Right lung (tissue), 5 donors: Measurements from ENCODE around the gene ANKK1. TPM values are rescaled to one million over a fixed set of nuclear protein-coding genes. Genes with fewer than 3 reads are reported as not detected.
A peak's percentile ranks its signal among the peaks of the same experiment; 100 is the strongest.

Source experiments
- DNase-seq, 2 donors: peaks; one replicate each; pipeline ENCODE4 v3.0.0-alpha.2; 2013
- polyA plus RNA-seq, 5 donors: library from polyadenylated mRNA; unstranded; fragments of 120-200 nt; gene quantifications; one replicate each; pipeline versions ENCODE4 v1.2.1 to v1.2.3, GENCODE V29; 2013; ENCODE audit warnings: inconsistent platforms in 1 of 5, low replicate concordance in 1 of 5; ENCODE audit not compliant: insufficient read length in 5 of 5, insufficient read depth in 1 of 5

The ANKK1 gene
- polyA plus RNA-seq, 5 donors, result 0.22 to 1.2 (median 0.45) TPM

GRCh38 chr11:113376156-113376555 is 11.4 kb upstream of the ANKK1 start:
- peak in 1 of 2 donors; percentile 18 for DNase-seq

- no peak for DNase-seq
Measured at GRCh38 chr11:113377681-113378412, 9.7 kb upstream of the ANKK1 start.

- no peak for DNase-seq
Measured at GRCh38 chr11:113378692-113379091, 8.9 kb upstream of the ANKK1 start.

GRCh38 chr11:113382121-113382520 is 5.5 kb upstream of the ANKK1 start:
- no peak for DNase-seq

GRCh38 chr11:113384551-113384950 is 3.0 kb upstream of the ANKK1 start:
- peak in 1 of 2 donors; percentile 10 for DNase-seq

GRCh38 chr11:113385749-113386148 is 1.8 kb upstream of the ANKK1 start:
- no peak for DNase-seq

- no peak for DNase-seq
Measured at GRCh38 chr11:113386866-113387265, 713 bp upstream of the ANKK1 start.

GRCh38 chr11:113389272-113389671 is 1.7 kb downstream of the ANKK1 start:
- DNase-seq, result no peak

GRCh38 chr11:113392236-113392921 is 4.8 kb downstream of the ANKK1 start:
- no peak for DNase-seq

GRCh38 chr11:113393501-113393985 is 6.0 kb downstream of the ANKK1 start:
- DNase-seq, result no peak

- DNase-seq, result no peak
Measured at GRCh38 chr11:113394919-113395318, 7.3 kb downstream of the ANKK1 start.

- no peak for DNase-seq
Measured at GRCh38 chr11:113395782-113396336, 8.3 kb downstream of the ANKK1 start.

- DNase-seq, result no peak
Measured at GRCh38 chr11:113396690-113397089, 9.1 kb downstream of the ANKK1 start.

- DNase-seq, result no peak
Measured at GRCh38 chr11:113397212-113397611, 9.6 kb downstream of the ANKK1 start.

- DNase-seq, result no peak
Measured at GRCh38 chr11:113397821-113398220, 10.2 kb downstream of the ANKK1 start.

- no peak for DNase-seq
Measured at GRCh38 chr11:113398669-113399430, 11.3 kb downstream of the ANKK1 start.

GRCh38 chr11:113400631-113401230 is 13.2 kb downstream of the ANKK1 start:
- DNase-seq, result no peak

GRCh38 chr11:113401718-113402117 is 14.1 kb downstream of the ANKK1 start:
- DNase-seq, result peak; percentile 55 to 56

- no peak for DNase-seq
Measured at GRCh38 chr11:113404859-113405430, 17.4 kb downstream of the ANKK1 start.

GRCh38 chr11:113405724-113406478 is 18.3 kb downstream of the ANKK1 start:
- DNase-seq, result no peak

- no peak for DNase-seq
Measured at GRCh38 chr11:113407163-113407562, 19.6 kb downstream of the ANKK1 start.
